Measurements from ENCODE around the gene EVL. TPM values are rescaled to one million over a fixed set of nuclear protein-coding genes. Genes with fewer than 3 reads are reported as not detected.

The EVL gene
- total and polyA plus RNA-seq, 2 donors (not counting 1 experiment from before 2014, with no cell fraction given), result 23.5 to 28.1 TPM

GRCh38 chr14:100065942-100066574, 836 bp downstream of the EVL start:
- Histone ChIP-seq H3K4me1 (ENCODE audit: control insufficient read depth, extremely low read depth, insufficient read depth, low read length) (peaks cover 2% of the 10 kb centered on the region), H4K20me1 (ENCODE audit: control insufficient read depth, extremely low read depth, insufficient read depth, low read length) (no peaks in the 10 kb centered on the region), H3K36me3 (ENCODE audit: control insufficient read depth, insufficient read depth, low read length) (no peaks in the 10 kb centered on the region), H3K9ac (ENCODE audit: insufficient read depth, low read length) (no peak overlapping the region), H3K27ac (ENCODE audit: insufficient read depth, low read length) (no peak overlapping the region), H3K79me2 (ENCODE audit: control insufficient read depth, insufficient read depth, low read length) (no peaks in the 10 kb centered on the region), H3K27me3 (ENCODE audit: control insufficient read depth, insufficient read depth, low read length) (no peaks in the 10 kb centered on the region), H3K9me3 (ENCODE audit: control insufficient read depth, insufficient read depth, low read depth, low read length) (no peaks in the 10 kb centered on the region), H3K4me3 (replicated peaks in 1 of 4; ENCODE audit: control extremely low read depth in 1 of 4, insufficient read depth in 1 of 4, low read depth in 3 of 4, low read length in 4 of 4) (no peak overlapping the region), H3K4me2 (ENCODE audit: extremely low read depth, insufficient read depth, low read length) (no peak overlapping the region), H2AFZ (ENCODE audit: low read length) (no peak overlapping the region)
- no peak for DNase-seq (ENCODE audit: low read depth in 2 of 2)
- TF ChIP-seq EZH2 (IDR thresholded peaks at IDR 0.05; ENCODE audit: low read length, missing control alignments) (no peak), CTCF (conservative IDR thresholded peaks at IDR 0.05 in 1 of 2, IDR thresholded peaks at IDR 0.05 in 1 of 2; ENCODE audit: low read depth in 1 of 2, low read length in 2 of 2) (no peak)

- no peaks in the 10 kb centered on the region for H3K79me2 ChIP-seq (ENCODE audit: control insufficient read depth, insufficient read depth, low read length)
- DNase-seq (ENCODE audit: low read depth in 2 of 2), result no peak
- H3K9me3 ChIP-seq (ENCODE audit: control insufficient read depth, insufficient read depth, low read depth, low read length), result no peaks in the 10 kb centered on the region
- no peaks in the 10 kb centered on the region for H4K20me1 ChIP-seq (ENCODE audit: control insufficient read depth, extremely low read depth, insufficient read depth, low read length)
- TF ChIP-seq CTCF (conservative IDR thresholded peaks at IDR 0.05 in 1 of 2, IDR thresholded peaks at IDR 0.05 in 1 of 2; ENCODE audit: low read depth in 1 of 2, low read length in 2 of 2) (no peak), EZH2 (IDR thresholded peaks at IDR 0.05; ENCODE audit: low read length, missing control alignments) (no peak)
- no peak overlapping the region for H3K9ac ChIP-seq (ENCODE audit: insufficient read depth, low read length)
- no peaks in the 10 kb centered on the region for H3K27me3 ChIP-seq (ENCODE audit: control insufficient read depth, insufficient read depth, low read length)
- no peak overlapping the region for H3K4me3 ChIP-seq (replicated peaks in 1 of 4; ENCODE audit: control extremely low read depth in 1 of 4, insufficient read depth in 1 of 4, low read depth in 3 of 4, low read length in 4 of 4)
- H3K4me1 ChIP-seq (ENCODE audit: control insufficient read depth, extremely low read depth, insufficient read depth, low read length), result peaks cover 2% of the 10 kb centered on the region
- no peak overlapping the region for H2AFZ ChIP-seq (ENCODE audit: low read length)
- no peaks in the 10 kb centered on the region for H3K36me3 ChIP-seq (ENCODE audit: control insufficient read depth, insufficient read depth, low read length)
- H3K4me2 ChIP-seq (ENCODE audit: extremely low read depth, insufficient read depth, low read length), result no peak overlapping the region
- no peak overlapping the region for H3K27ac ChIP-seq (ENCODE audit: insufficient read depth, low read length)
These were observed 1.7 kb downstream of the EVL start for GRCh38 chr14:100066962-100067361.

GRCh38 chr14:100067481-100067880, 2.3 kb downstream of the EVL start:
- Histone ChIP-seq H3K27me3 (ENCODE audit: control insufficient read depth, insufficient read depth, low read length) (no peaks in the 10 kb centered on the region), H3K36me3 (ENCODE audit: control insufficient read depth, insufficient read depth, low read length) (no peaks in the 10 kb centered on the region), H3K79me2 (ENCODE audit: control insufficient read depth, insufficient read depth, low read length) (no peaks in the 10 kb centered on the region), H3K4me3 (replicated peaks in 1 of 4; ENCODE audit: control extremely low read depth in 1 of 4, insufficient read depth in 1 of 4, low read depth in 3 of 4, low read length in 4 of 4) (no peak overlapping the region), H3K4me2 (ENCODE audit: extremely low read depth, insufficient read depth, low read length) (no peak overlapping the region), H3K9me3 (ENCODE audit: control insufficient read depth, insufficient read depth, low read depth, low read length) (no peaks in the 10 kb centered on the region), H3K27ac (ENCODE audit: insufficient read depth, low read length) (no peak overlapping the region), H4K20me1 (ENCODE audit: control insufficient read depth, extremely low read depth, insufficient read depth, low read length) (no peaks in the 10 kb centered on the region), H2AFZ (ENCODE audit: low read length) (no peak overlapping the region), H3K4me1 (ENCODE audit: control insufficient read depth, extremely low read depth, insufficient read depth, low read length) (peaks cover 2% of the 10 kb centered on the region), H3K9ac (ENCODE audit: insufficient read depth, low read length) (no peak overlapping the region)
- TF ChIP-seq EZH2 (IDR thresholded peaks at IDR 0.05; ENCODE audit: low read length, missing control alignments) (no peak), CTCF (conservative IDR thresholded peaks at IDR 0.05 in 1 of 2, IDR thresholded peaks at IDR 0.05 in 1 of 2; ENCODE audit: low read depth in 1 of 2, low read length in 2 of 2) (no peak)
- no peak for DNase-seq (ENCODE audit: low read depth in 2 of 2)

Measured in fibroblast of lung (primary cell).